Measurements from ENCODE around the gene TNPO1. TPM values are rescaled to one million over a fixed set of nuclear protein-coding genes. Genes with fewer than 3 reads are reported as not detected.
A peak's percentile ranks its signal among the peaks of the same experiment; 100 is the strongest.

Gene TNPO1
- total and polyA plus RNA-seq, 2 donors (not counting 1 experiment from before 2014, with no cell fraction given), result 93.7 to 226 TPM

DNA sequence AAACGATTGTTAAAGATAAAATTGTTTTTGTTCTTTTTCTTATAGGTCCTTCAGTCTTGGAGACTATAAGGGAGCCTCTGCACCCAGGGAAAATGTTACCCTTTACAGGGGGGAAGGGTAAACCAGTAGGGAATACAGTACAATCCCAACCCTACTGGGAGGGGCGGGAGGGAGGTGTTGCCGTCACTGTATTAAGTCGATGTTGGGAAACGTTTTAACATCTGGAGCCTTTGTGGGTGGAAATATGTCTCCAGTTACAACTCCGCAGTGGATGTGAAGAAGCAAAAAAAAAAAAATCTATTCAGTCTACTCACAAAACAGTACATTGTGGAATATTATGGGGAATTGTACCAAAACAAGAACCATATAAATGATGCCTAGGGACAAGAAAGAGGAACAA is 92.2 kb downstream of the TNPO1 start:
- Histone ChIP-seq H3K4me1 (ENCODE audit: control insufficient read depth, extremely low read depth, insufficient read depth, low read length) (no peaks in the 10 kb centered on the region), H3K27me3 (ENCODE audit: control insufficient read depth, insufficient read depth, low read length) (no peaks in the 10 kb centered on the region), H2AFZ (ENCODE audit: low read length) (no peak overlapping the region), H3K27ac (ENCODE audit: insufficient read depth, low read length) (no peak overlapping the region), H3K36me3 (ENCODE audit: control insufficient read depth, insufficient read depth, low read length) (peaks cover 6% of the 10 kb centered on the region), H3K9me3 (ENCODE audit: control insufficient read depth, insufficient read depth, low read depth, low read length) (no peaks in the 10 kb centered on the region), H4K20me1 (ENCODE audit: control insufficient read depth, extremely low read depth, insufficient read depth, low read length) (no peaks in the 10 kb centered on the region), H3K79me2 (ENCODE audit: control insufficient read depth, insufficient read depth, low read length) (no peaks in the 10 kb centered on the region), H3K9ac (ENCODE audit: insufficient read depth, low read length) (no peak overlapping the region), H3K4me2 (ENCODE audit: extremely low read depth, insufficient read depth, low read length) (no peak overlapping the region), H3K4me3 (replicated peaks in 1 of 4; ENCODE audit: control extremely low read depth in 1 of 4, insufficient read depth in 1 of 4, low read depth in 3 of 4, low read length in 4 of 4) (no peak overlapping the region)
- TF ChIP-seq, protein P1, sequence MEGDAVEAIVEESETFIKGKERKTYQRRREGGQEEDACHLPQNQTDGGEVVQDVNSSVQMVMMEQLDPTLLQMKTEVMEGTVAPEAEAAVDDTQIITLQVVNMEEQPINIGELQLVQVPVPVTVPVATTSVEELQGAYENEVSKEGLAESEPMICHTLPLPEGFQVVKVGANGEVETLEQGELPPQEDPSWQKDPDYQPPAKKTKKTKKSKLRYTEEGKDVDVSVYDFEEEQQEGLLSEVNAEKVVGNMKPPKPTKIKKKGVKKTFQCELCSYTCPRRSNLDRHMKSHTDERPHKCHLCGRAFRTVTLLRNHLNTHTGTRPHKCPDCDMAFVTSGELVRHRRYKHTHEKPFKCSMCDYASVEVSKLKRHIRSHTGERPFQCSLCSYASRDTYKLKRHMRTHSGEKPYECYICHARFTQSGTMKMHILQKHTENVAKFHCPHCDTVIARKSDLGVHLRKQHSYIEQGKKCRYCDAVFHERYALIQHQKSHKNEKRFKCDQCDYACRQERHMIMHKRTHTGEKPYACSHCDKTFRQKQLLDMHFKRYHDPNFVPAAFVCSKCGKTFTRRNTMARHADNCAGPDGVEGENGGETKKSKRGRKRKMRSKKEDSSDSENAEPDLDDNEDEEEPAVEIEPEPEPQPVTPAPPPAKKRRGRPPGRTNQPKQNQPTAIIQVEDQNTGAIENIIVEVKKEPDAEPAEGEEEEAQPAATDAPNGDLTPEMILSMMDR (conservative IDR thresholded peaks at IDR 0.05 in 1 of 2, IDR thresholded peaks at IDR 0.05 in 1 of 2; ENCODE audit: low read depth in 1 of 2, low read length in 2 of 2), result no peak
- no peak for TF ChIP-seq EZH2 (IDR thresholded peaks at IDR 0.05; ENCODE audit: low read length, missing control alignments)
- DNase-seq (ENCODE audit: low read depth in 2 of 2), result peak; percentile 10 to 43

DNA sequence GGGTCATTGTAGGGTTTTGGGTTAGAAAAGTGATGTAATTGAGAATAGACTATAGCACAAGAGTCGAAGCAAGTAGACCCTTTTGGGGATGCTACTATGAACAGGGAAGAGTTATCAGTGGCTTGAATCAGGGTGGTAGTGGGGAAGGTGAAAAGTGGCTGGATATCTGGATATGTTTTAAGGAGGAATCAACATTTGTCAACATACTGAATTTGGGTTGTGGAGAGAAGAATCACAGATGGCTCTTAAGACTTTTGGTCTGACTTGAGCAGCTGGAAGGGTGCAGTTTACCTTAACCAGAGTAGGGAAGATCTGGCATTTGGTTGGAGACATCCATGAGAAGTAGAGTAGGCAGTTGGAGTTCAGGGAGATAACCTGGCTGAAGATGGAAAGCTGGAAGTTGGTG is 100.9 kb downstream of the TNPO1 start:
- H3K4me1 ChIP-seq (ENCODE audit: control insufficient read depth, extremely low read depth, insufficient read depth, low read length), result no peaks in the 10 kb centered on the region
- no peaks in the 10 kb centered on the region for H3K27me3 ChIP-seq (ENCODE audit: control insufficient read depth, insufficient read depth, low read length)
- no peak for DNase-seq (ENCODE audit: low read depth in 2 of 2)
- no peak overlapping the region for H3K9ac ChIP-seq (ENCODE audit: insufficient read depth, low read length)
- no peak overlapping the region for H2AFZ ChIP-seq (ENCODE audit: low read length)
- H3K27ac ChIP-seq (ENCODE audit: insufficient read depth, low read length), result no peak overlapping the region
- no peak overlapping the region for H3K4me3 ChIP-seq (replicated peaks in 1 of 4; ENCODE audit: control extremely low read depth in 1 of 4, insufficient read depth in 1 of 4, low read depth in 3 of 4, low read length in 4 of 4)
- H3K36me3 ChIP-seq (ENCODE audit: control insufficient read depth, insufficient read depth, low read length), result no peaks in the 10 kb centered on the region
- no peaks in the 10 kb centered on the region for H4K20me1 ChIP-seq (ENCODE audit: control insufficient read depth, extremely low read depth, insufficient read depth, low read length)
- H3K4me2 ChIP-seq (ENCODE audit: extremely low read depth, insufficient read depth, low read length), result no peak overlapping the region
- TF ChIP-seq EZH2 (IDR thresholded peaks at IDR 0.05; ENCODE audit: low read length, missing control alignments), result no peak
- TF ChIP-seq, protein P1 (conservative IDR thresholded peaks at IDR 0.05 in 1 of 2, IDR thresholded peaks at IDR 0.05 in 1 of 2; ENCODE audit: low read depth in 1 of 2, low read length in 2 of 2), result no peak
- no peaks in the 10 kb centered on the region for H3K9me3 ChIP-seq (ENCODE audit: control insufficient read depth, insufficient read depth, low read depth, low read length)
- no peaks in the 10 kb centered on the region for H3K79me2 ChIP-seq (ENCODE audit: control insufficient read depth, insufficient read depth, low read length)

DNA sequence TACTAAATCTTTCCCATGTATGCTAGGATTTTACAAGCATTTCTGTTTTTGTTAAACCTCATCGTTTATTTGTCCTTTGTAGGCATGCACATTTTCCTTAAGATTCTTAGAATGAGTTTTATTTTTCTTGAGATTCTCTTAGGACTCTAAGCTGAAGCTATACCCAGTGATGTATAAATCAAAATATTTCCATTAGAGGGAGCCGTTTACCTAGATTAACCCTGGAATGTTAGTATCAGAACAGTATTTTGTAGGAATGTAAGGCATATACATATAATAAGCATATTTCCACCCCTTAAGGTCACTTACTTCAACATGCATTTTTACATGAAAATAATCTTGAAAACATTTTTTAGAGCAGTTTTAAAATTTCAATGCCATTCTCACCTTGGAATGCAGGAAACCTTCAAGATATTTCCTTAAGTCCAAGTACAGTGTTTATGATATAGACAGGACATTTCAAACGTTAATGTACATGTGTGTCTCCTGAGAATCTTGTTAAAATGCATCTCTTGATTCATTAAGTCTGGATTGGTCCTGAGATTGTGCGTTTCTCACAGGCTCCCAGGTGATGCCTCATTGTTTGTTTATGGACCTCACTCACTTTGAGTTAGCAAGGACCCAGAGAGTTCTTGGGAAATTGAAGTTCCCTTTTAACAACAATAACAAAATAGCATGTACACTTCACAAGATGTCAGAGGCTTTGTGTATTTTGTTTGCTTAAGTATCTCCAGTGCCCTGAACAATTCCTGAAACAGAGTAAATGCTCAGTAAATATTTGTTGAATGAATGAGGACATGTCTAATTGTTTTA is 104.4 kb downstream of the TNPO1 start:
- no peaks in the 10 kb centered on the region for H3K36me3 ChIP-seq (ENCODE audit: control insufficient read depth, insufficient read depth, low read length)
- no peaks in the 10 kb centered on the region for H3K27me3 ChIP-seq (ENCODE audit: control insufficient read depth, insufficient read depth, low read length)
- TF ChIP-seq, protein P1 (conservative IDR thresholded peaks at IDR 0.05 in 1 of 2, IDR thresholded peaks at IDR 0.05 in 1 of 2; ENCODE audit: low read depth in 1 of 2, low read length in 2 of 2), result peak in 1 of 2 donors; percentile 10
- no peak for TF ChIP-seq EZH2 (IDR thresholded peaks at IDR 0.05; ENCODE audit: low read length, missing control alignments)
- no peaks in the 10 kb centered on the region for H3K9me3 ChIP-seq (ENCODE audit: control insufficient read depth, insufficient read depth, low read depth, low read length)
- H3K4me3 ChIP-seq (replicated peaks in 1 of 4; ENCODE audit: control extremely low read depth in 1 of 4, insufficient read depth in 1 of 4, low read depth in 3 of 4, low read length in 4 of 4), result no peak overlapping the region
- H3K4me1 ChIP-seq (ENCODE audit: control insufficient read depth, extremely low read depth, insufficient read depth, low read length), result no peaks in the 10 kb centered on the region
- no peak overlapping the region for H3K9ac ChIP-seq (ENCODE audit: insufficient read depth, low read length)
- no peak overlapping the region for H3K4me2 ChIP-seq (ENCODE audit: extremely low read depth, insufficient read depth, low read length)
- H3K79me2 ChIP-seq (ENCODE audit: control insufficient read depth, insufficient read depth, low read length), result no peaks in the 10 kb centered on the region
- H3K27ac ChIP-seq (ENCODE audit: insufficient read depth, low read length), result no peak overlapping the region
- peak; percentile 23 to 58 for DNase-seq (ENCODE audit: low read depth in 2 of 2)
- H4K20me1 ChIP-seq (ENCODE audit: control insufficient read depth, extremely low read depth, insufficient read depth, low read length), result no peaks in the 10 kb centered on the region
- no peak overlapping the region for H2AFZ ChIP-seq (ENCODE audit: low read length)
